GM21723 (cell line): ENCODE measurements around the gene MGLL.
"Not testable (repeated sequence)": the region's sequence is repeated elsewhere in the genome, so short reads cannot be mapped to it uniquely, and the experiment has no call there.

Experiments used
- ATAC-seq: cut with Tn5 transposase; IDR thresholded peaks from one replicate; pipeline ENCODE4 v1.9.1; 2021; ENCODE audit warnings: mild to moderate bottlenecking, moderate library complexity; ENCODE audit not compliant: unreplicated experiment

MGLL gene

DNA sequence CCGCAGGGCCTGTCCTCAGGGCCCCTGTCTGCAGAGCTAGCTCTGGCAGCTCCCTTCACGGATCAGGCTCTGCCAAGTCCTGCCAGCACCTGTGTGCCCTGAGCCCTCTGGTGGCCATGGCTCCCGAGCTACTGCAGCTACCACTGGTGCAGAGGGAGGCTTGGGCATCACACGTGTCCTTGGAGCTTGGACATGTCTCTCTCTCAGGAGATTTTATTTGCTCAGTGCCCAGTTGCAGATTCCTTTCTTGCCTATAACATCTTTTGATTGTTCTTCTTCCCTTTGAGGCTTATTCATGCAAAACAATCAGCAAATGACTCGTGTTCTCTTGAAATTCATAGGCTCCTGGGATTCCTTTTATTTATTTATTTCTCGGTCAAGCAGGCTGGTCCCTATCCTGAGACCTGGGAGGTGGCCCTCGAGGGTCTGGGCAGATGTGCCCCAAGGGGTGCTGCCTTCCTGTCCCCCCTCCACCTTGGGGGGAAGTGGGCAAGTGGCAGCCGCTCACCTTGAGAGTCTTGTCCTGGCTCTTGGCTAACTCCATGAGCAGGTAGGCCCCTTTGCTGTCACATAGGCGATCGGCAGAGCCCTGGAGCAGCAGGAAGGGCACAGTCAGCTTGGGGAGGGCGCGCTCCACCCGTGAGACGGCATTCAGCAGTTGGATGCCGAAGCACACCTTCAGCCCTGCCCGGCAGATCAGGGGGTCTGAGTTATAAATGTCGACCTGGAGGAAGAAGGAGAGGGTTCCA, 127.7 kb downstream of the MGLL start:
- no peak for ATAC-seq

DNA sequence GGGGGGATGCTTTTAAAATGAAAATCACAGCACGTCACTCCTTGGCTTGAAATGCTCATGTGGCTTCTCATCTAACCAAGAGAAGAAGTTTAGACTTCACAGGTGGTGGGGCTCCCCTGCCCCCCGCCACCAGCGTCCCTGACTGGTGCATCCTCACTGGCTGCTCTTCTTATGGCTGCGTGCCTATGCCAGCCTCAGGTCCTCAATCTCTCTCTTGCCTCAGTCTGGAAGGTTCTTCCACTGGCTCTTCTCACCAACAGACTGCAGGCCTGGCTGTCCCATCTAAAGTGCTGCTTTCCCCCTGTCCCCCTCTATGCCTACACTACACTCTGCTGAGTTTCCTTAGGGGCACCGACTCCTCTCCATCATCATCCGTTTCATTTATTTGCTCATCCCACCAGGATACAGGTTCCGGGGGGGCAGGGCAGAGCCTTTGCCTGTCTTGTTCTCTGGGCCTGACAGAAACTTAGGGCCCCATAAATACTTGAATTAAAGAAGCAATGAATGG, 128.9 kb downstream of the MGLL start:
- ATAC-seq: no peak

DNA sequence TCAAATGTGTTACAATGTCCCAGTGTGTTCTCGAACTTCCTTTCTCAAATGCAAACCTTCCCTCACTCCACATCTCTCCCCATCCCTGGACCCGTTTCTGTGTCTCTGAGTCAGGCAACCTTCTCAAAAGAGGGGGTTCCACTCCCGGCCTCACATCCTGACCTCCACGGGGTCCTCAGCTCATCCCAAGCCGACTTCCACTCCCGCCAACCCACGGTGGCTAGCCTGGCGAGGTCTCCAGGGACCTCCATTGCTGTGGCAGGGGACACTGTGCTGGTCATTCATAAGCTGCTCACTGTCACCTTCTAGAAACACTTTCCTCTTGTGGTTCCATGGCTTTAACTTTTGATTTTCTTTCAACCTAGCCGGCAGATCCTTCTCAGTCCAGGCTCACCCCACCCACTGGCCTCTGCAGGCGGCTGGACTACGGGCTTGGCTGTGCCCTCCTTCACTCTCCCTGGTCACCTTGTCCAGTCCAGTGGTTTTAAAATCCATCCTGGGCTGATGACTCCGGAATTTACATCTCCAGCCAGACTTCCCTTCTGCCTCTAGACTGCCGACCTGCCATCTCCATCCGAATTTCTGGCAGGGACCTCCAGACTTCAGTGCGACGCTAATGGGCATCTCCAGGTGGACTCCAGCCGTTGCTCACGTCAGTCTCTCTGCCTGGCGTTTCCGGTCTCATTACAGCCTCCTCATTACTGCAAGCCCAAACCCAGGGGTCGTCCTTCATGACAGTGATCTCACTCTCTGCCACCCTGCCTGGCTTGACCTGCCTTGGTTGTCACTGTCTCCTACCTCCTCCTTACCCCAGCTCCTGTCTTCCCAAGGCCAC, 129.6 kb downstream of the MGLL start:
- ATAC-seq: no peak

DNA sequence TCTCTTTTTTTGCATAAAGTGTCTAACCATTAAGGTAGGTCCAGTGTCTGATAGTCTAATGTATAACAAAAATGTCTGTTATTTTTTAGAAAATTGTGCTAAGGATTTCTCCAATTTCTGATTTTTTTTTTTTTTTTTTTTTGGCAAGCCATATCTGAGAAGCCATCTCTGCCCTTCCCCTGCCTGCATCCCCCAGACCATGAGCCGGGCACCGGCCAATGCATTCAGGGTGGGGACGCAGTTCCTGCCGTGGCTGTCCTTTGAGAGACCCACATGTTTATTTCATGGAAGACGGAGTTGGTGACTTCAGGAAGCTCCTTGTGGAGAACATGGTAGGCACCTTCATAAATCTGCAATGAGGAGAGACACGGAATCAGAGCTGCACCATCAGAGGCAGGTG, 130.3 kb downstream of the MGLL start:
- no peak for ATAC-seq

DNA sequence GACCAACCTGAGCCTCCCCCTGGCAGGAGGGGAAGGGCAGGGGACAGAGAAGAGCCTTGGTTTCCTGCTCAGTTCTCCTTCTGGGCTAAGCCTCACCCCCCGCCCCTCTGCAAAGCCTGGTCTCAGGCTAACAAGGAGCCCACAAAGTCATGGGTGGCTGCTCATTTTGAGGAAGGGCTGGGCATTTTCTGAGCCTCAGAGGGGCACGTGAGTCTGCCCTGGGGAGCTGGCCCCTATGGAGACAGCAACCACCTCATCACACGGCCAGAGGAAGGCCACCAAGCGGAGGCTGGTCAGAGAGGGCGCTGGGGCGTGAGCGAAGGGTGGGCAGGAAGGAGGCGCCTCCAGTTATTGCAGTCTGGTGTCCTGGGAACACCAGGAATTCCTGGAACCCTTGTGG, 130.8 kb downstream of the MGLL start:
- ATAC-seq: no peak

DNA sequence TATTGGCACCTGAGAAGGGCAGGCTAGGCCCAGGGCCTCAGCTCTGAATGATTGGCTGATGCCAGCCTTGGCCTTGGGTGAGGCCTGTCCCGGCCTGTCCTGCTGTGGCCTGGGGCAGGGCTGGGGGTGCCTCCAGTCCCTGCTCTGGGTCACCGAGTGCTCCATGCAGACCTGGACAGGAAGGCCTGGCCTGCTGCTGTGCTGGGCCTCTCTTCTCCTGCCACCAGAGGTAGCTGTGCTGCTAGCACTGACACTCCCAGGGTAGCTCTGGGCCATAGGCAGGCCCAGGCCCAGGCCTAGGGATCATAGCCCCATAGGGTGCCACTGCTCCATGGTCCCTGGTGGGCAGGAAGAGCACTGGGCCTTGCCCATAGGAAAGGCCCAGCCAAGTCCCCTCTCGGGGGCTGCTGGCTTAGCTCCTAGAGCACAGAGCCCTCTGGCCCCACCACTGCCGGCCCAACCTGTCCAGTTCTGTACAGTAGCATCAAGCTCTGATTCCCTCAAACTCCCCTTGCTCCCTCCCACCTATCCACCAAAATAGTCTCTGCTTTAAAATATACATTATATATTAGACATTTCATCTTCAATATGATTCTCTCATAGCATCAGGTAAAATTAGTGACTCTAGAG, 131.4 kb downstream of the MGLL start:
- ATAC-seq: no peak

DNA sequence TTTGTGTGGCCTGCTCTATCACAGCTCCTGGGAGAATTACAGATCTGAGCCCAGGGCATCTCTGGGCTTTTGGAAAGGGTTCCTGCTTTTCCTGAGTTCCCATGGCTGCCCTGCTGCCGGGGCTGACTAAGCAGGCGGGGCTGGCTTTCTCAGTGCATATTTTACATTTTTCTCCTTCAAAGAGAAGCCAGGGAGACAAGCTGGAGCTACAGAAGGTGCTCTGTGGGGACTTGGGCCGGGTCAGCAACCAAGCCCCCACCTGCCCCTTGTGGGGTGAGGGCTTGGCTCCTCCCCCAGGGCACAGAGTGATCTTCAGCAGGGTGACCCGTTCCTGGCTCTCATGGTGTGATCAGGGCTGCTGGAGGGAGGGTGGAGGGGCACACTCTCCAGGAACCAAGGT, 132.2 kb downstream of the MGLL start:
- ATAC-seq: no peak

DNA sequence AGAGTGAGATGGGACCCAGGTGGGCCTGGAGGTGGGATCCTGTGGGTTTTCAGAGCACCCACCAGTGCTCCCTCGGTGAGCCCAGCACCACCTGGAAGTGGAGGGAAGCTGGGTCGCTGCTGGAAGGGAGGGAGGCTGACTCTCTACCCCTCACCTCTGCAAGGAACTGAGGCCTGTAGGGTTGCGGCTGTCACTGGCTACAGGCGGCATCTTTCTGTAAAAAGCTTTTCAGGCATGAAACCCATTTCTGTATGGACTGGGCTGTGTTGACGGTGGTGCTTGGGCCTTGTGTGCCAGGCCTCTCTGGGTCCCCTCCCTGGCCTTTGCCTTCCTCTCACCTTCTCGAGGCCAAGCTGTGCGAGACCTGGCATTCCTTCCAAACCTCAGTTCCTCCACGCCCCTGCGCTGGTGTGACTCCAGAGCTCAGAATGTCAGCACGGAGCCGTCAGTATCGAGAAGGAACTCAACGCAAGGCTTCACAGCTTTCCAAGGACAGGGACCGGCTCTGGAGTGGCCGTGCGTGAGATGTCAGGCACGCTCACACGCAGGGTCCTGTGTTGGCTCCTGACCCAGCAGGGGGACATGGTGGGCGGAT, 133.0 kb downstream of the MGLL start:
- ATAC-seq: no peak

DNA sequence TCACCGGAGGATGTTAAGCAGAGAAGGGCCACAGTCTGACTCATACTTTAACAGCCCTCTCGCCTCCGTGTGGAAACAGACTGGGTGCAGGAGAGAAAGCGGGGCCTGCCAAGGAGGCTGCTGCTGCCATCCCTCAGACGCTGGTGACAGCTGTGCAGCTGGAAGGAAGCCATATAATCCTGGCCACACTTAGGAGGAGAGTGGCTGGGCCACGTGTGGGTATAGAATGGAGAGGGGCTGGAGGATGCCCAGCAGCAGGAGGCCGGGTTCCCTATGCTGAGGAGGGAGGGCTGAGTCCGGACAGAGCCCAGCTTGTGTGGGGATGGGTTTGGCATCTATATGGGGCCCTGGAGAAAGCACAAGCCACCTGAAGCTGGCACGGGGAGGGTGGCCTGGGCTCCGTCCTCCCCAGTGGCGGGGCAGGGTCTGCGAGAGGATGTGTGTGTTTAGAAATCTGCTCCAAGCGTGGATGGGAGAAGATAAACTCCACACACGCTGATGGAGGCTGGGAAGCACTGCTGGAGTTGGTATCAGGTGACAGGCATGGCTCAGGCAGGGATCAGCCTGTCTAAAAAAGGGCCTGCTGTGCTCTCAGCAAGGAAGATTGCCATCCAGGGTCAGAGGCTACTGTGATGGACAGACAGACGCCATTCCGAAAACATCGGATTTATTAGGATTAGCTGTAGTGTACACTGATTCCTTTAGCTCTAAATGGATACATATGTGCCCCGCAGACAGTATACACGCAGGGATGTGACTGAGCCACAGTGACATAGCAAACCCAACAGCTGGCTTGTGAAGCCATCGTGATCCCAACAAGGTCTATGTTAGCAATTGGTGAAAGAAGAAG, 133.7 kb downstream of the MGLL start:
- ATAC-seq: no peak

DNA sequence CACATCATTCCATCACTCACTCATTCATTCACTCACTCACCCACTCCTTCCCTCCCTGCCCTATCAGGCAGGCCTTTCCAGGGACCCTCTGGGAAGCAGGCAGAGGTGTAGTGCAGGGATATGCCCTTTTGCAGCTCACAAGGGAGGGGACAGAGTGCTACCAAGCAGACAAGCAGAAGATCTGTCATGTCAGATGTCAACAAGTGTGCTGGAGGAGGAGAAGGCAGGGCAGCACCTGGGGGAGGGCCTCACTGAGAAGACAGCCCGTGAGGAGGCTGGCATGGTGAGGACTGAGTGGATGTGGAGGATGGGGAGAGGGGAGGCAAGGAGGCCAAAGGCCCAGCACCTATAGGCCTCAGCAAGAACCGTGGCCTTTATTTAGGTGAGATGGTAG, 134.3 kb downstream of the MGLL start:
- no peak for ATAC-seq

DNA sequence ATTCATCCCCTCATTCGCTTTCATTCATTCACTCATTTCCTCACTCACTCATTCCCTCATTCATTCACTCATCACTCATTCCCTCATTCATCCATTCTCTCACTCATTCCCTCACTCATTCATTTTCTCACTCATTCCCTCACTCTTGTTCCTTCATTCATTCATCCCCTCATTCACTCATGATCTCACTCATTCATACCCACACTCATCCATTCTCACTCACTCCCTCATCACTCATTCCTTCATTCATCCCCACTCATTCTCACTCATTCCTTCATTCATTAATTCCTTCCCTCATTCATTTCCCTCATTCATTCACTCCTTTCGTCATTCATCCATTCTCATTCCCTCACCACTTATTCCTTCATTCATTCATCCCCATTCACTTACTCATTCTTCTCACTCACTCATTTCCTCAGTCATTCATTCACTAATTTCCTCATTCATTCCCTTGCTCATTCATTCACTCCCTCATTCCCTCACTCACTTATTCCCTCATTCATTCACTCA, 135.0 kb downstream of the MGLL start:
- ATAC-seq: no peak

DNA sequence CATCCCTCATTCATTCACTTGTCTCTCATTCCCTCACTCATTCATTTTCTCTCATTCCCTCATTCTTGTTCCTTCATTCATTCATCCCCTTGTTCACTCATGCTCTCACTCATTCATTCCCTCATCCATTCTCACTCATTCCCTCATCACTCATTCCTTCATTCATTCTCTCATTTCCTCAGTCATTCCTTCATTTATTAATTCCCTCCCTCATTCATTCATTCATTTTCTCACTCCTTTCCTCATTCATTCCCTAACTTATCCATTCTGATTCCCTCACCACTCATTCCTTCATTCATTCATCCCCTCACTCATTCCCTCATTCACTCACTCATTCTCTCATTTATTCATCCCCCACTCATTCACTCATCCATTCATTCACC, 135.8 kb downstream of the MGLL start:
- ATAC-seq: no peak

DNA sequence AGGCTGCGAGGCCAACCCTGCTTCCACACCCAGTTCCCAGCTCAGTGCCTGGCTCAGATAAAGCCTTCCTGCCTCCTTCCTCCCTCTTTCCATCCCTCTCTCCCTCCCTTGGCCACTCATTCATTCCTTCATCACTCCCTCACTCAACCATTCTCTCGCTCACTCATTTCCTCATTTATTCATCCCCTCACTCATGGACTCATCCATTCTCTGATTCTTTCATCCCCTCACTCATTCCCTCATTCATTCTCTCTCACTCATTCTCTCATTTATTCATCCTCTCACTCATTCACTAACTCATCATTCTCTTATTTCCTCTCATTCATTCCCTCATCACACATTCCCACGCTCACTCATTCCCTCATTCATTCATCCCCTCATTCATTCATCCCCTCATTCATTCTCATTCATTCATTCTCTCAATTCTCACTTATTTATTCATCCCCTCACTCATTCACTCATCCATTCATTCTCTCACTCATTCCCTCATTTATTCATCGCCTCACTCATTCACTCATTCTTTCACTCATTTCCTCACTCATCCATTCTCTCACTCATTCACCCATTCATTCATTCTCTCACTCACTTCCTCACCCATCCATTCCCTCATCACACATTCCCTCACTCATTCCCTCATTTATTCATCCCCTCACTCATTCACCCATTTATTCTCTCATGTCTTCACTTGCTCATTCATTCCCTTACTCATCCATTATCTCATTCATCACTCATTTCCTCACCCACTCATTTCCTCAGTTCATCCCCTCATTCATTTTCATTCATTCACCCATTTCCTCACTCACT, 136.4 kb downstream of the MGLL start:
- ATAC-seq: no peak

DNA sequence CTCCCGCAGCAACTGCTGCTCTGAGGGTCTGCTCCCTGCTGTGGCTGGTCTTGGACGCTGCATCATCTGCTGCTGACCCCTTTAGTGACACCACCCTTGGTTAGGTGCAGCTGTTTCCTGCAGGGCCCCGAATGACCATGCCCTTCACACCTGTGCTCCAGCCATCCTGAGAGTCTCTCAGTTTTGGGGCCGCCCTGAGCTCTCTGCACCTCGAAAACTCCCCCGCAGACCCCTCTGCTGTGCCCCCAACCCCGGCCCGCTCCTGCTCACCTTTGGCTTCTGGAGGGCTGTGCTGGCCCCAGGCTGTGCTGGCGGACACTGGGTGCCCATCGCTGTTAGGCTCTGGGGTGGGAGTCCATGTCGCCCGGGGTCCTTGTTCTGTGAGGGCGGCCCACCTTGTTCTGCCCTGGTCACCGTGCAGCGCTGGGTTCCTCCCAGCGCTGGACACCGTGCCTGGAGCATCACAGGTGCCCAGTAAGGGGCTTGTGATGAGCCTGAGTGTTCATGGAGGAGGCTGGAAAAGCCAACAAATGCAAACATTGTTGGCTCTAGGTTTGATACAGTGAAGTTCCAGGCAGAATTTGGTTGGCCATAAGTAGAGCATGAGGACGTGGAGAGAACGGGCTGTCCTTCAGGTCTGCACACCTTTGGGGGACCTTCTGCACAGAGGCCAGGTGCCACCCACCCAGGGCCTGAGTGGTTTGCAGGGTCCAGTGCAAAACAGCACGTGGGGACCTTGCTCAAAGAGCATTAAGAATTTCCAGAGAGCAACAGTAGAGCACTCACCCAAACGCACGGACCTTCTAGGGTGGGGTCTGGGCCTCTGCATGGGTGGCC, 137.2 kb downstream of the MGLL start:
- no peak for ATAC-seq

DNA sequence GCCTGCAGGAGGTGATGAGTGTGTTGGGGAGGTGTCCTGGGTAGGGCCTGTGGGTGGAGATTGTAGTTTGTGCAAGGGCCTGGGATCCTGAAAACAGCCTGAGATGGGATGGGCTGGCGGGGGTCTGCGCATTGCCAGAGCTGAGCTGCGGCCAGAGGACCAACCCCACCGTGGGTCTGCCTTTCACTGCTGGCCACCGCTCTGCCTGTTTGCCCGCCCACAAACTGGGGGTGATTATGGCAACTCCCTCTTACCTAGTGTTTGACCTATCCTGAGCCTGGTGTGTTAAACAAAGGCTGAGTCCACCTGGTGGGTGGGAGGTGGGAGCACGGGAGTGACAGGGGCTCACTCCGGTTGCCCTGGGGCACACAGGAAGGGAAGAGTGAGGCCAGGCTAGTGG, 139.8 kb downstream of the MGLL start:
- no peak for ATAC-seq

DNA sequence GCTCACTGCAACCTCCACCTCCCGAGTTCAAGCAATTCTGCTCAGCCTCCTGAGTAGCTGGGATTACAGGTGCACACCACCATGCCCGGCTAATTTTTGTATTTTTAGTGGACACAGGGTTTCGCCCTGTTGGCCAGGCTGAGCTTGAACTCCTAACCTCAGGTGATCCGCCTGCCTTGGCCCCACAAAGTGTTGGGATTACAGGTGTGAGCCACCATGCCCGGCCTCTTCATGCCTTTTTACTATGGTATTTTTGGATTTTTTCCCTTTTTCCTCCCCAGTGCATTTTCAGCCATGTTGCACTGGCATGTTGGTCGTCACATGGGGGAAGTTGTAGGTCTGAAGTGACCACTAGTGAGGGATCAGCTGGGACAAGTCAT, 140.2 kb downstream of the MGLL start:
- ATAC-seq: not testable (repeated sequence)

DNA sequence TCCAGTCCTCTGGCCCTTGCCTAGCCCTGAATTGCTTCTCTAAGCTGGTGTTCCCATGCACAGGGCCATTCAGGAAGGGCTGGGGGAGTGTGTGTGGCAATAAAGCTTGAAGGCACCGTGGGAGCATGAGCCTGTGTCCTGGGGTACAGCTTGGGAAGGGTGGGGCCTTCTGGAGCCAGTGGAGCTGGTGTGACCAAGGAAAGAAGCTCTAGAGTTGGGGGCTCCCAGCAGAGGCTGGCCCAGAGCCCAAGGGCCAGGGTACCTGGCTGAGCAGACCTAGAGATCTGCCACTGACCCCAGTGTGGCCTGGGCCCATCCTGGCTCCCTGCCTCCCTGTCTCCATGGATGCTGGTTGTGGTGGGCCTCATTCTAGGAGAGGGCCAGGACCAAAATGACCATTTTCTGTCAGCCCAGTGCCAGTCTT, 141.5 kb downstream of the MGLL start:
- no peak for ATAC-seq

DNA sequence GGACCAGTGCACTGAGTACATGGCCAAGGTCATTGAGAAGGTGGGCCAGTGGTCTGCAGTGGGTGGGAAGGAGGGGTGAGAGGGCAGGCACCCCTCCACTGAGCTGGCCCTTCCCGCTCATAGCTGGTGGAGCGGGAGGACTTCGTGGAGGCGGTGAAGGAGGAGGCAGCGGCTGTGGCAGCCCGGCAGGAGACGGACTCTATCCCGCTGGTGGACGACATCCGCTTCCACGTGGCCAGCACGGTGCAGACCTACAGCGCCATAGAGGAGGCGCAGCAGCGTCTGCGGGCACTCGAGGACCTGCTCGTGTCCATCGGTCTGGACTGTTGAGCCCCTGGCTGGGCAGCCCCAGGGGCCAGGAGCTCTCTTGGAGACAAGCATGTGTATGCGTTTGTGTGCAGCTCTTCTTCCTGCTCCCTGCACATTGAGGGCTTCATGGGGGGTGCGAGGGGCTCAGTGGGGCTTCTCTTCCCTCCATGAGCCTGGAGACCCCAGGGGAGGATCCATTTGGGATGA, 142.1 kb downstream of the MGLL start:
- ATAC-seq: no peak
